Activated CD4-positive, alpha-beta memory T cell treated with anti-CD3 and anti-CD28 coated beads, Interleukin-2, amount 10 ng/mL, durations not matched to agents 7 days and 5 days (primary cell): ENCODE results near the gene MYCBPAP. TPM values are rescaled to one million over a fixed set of nuclear protein-coding genes. Genes with fewer than 3 reads are reported as not detected.
"Not testable (repeated sequence)": the region's sequence is repeated elsewhere in the genome, so short reads cannot be mapped to it uniquely, and the experiment has no call there.

ENCODE experiments used
- CTCF ChIA-PET: fragments of 350-600 bp; sonication (Branson Sonifier 250); formaldehyde crosslinking; loops from one replicate; lab custom pipeline; 2021; ENCODE audit warnings: antibody characterized with exemption, inconsistent platforms; lab: Charles Lee
- POLR2A ChIA-PET: fragments of 350-600 bp; sonication (Branson Sonifier 250); formaldehyde crosslinking; loops from one replicate; lab custom pipeline; 2021; ENCODE audit warnings: antibody characterized with exemption; lab: Charles Lee
- DNase-seq: peaks from one replicate; pipeline ENCODE4 v3.0.0-alpha.2; 2020
- H3K27ac Mint-ChIP-seq: one replicate; pipeline ENCODE4 v1.8.0; 2021; ENCODE audit warnings: mild to moderate bottlenecking, mixed read lengths
- H3K27me3 Mint-ChIP-seq: one replicate; pipeline ENCODE4 v1.8.0; 2021; ENCODE audit warnings: mixed read lengths
- H3K36me3 Mint-ChIP-seq: one replicate; pipeline ENCODE4 v1.8.0; 2021; ENCODE audit warnings: low read depth, mixed read lengths
- H3K4me1 Mint-ChIP-seq: one replicate; pipeline ENCODE4 v1.8.0; 2021; ENCODE audit warnings: mixed read lengths
- H3K4me3 Mint-ChIP-seq: one replicate; pipeline ENCODE4 v1.8.0; 2021; ENCODE audit warnings: mild to moderate bottlenecking, mixed read lengths
- H3K9me3 Mint-ChIP-seq: one replicate; pipeline ENCODE4 v1.8.0; 2021; ENCODE audit warnings: mixed read lengths
- total RNA-seq, 2 experiments: library from RNA; stranded (reverse); gene quantifications; one replicate each; pipeline ENCODE4 v1.2.3, GENCODE V29; 2021

MYCBPAP gene
- total RNA-seq, 2 experiments from 2014 or later, result 13.4 to 15.2 TPM

GRCh38 chr17:50475362-50475761 is 32.9 kb upstream of the MYCBPAP start:
- peaks cover 5% of the 10 kb centered on the region for H3K27me3 Mint-ChIP-seq
- H3K4me3 Mint-ChIP-seq, result no peak overlapping the region
- DNase-seq, result no peak
- no peak overlapping the region for H3K27ac Mint-ChIP-seq
- H3K4me1 Mint-ChIP-seq, result peaks cover 20% of the 10 kb centered on the region
- H3K36me3 Mint-ChIP-seq, result no peaks in the 10 kb centered on the region
- ChIA-PET CTCF (interaction anchor here (1.8 kb wide), 1 partner anchor 78 kb away, joined by 9 read pairs; the partner anchor contains the start of gene LRRC59), POLR2A (interaction anchor here (1.5 kb wide), 1 partner anchor 102 kb away, joined by 3 read pairs; the partner anchor contains the start of genes EME1 and MRPL27)
- H3K9me3 Mint-ChIP-seq, result no peaks in the 10 kb centered on the region

DNA sequence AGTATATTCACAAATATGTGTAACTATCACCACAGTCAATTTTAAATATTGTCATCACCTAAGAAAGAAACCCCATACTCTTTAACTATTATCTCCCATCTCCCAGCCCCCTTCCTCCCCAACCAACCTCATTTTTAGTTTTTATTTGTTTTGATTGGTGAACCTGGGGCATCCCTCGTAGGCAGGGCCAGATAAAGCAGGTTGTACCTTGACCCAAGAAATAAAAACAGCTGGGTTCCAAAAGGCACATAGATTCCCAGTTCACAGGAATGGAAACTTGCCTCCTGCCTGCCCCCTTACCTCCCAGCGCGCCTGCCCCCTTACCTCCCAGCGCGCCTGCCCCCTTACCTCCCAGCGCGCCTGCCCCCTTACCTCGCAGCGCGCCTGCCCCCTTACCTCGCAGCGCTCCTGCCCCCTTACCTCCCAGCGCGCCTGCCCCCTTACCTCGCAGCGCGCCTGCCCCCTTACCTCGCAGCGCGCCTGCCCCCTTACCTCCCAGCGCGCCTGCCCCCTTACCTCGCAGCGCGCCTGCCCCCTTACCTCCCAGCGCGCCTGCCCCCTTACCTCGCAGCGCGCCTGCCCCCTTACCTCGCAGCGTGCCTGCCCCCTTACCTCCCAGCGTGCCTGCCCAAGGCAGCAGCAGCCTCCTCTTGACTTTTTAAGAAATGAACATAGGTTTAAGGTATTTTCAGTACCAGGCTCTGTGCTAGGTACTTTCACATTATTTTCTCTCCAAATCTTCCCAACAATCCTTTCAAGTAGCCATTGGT is 32.3 kb upstream of the MYCBPAP start:
- not testable (repeated sequence) for H3K27me3 Mint-ChIP-seq, H3K4me3 Mint-ChIP-seq, H3K36me3 Mint-ChIP-seq, H3K27ac Mint-ChIP-seq, DNase-seq, H3K9me3 Mint-ChIP-seq
- POLR2A ChIA-PET, result interaction anchor here (1.0 to 1.5 kb wide), 2 partner anchors 78 to 103 kb away, joined by 3 read pairs; partner anchors contain the start of genes EME1, LRRC59 and MRPL27
- peaks cover 20% of the 10 kb centered on the region for H3K4me1 Mint-ChIP-seq
- CTCF ChIA-PET, result interaction anchor here (0.6 to 1.8 kb wide), 4 partner anchors 79 to 419 kb away, joined by 3 to 9 read pairs (median 3); partner anchors contain the start of gene LRRC59

- Mint-ChIP-seq H3K9me3 (no peaks in the 10 kb centered on the region), H3K4me3 (no peak overlapping the region), H3K27ac (no peak overlapping the region), H3K36me3 (no peaks in the 10 kb centered on the region), H3K27me3 (peaks cover 3% of the 10 kb centered on the region), H3K4me1 (peaks cover 20% of the 10 kb centered on the region)
- DNase-seq, result no peak
- ChIA-PET POLR2A (interaction anchor here (1.0 kb wide), 1 partner anchor 79 kb away, joined by 3 read pairs; the partner anchor contains the start of gene LRRC59), CTCF (interaction anchor here (0.6 to 1.2 kb wide), 3 partner anchors 79 to 418 kb away, joined by 3 read pairs; partner anchors contain the start of gene LRRC59)
Measured at GRCh38 chr17:50476545-50477315, 31.5 kb upstream of the MYCBPAP start.

DNA sequence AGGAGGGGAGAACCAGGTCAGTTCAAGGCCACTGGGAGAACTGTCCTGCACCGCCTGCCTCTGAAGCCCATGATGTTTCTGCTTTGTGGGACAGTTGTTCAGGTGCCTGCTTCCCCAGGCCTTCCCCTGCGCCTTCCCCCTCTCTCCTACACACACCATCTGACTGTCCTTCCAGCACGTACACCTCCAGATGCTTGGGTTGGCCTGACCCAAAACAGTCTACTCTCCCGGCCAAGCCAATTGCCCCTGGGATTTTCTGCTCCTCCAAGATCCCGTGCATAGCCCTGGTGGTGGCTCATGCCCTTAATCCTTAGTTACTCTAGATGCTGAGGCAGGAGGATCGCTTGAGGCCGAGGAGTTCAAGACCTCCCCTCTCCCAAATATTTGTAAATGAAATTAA is 30.3 kb upstream of the MYCBPAP start:
- Mint-ChIP-seq H3K4me3 (peak overlapping the region; percentile 82), H3K27me3 (peaks cover 3% of the 10 kb centered on the region), H3K36me3 (peaks cover 4% of the 10 kb centered on the region), H3K4me1 (peaks cover 25% of the 10 kb centered on the region), H3K27ac (peak overlapping the region; percentile 47), H3K9me3 (no peaks in the 10 kb centered on the region)
- ChIA-PET CTCF (interaction anchor here (0.7 to 2.1 kb wide), 8 partner anchors 24 to 116 kb away, joined by 3 to 24 read pairs (median 8); partner anchors contain the start of gene LRRC59), POLR2A (interaction anchor here (0.7 to 2.4 kb wide), 2 partner anchors 33 to 40 kb away, joined by 3 to 10 read pairs; no protein-coding TSS in a partner anchor)
- DNase-seq, result no peak

DNA sequence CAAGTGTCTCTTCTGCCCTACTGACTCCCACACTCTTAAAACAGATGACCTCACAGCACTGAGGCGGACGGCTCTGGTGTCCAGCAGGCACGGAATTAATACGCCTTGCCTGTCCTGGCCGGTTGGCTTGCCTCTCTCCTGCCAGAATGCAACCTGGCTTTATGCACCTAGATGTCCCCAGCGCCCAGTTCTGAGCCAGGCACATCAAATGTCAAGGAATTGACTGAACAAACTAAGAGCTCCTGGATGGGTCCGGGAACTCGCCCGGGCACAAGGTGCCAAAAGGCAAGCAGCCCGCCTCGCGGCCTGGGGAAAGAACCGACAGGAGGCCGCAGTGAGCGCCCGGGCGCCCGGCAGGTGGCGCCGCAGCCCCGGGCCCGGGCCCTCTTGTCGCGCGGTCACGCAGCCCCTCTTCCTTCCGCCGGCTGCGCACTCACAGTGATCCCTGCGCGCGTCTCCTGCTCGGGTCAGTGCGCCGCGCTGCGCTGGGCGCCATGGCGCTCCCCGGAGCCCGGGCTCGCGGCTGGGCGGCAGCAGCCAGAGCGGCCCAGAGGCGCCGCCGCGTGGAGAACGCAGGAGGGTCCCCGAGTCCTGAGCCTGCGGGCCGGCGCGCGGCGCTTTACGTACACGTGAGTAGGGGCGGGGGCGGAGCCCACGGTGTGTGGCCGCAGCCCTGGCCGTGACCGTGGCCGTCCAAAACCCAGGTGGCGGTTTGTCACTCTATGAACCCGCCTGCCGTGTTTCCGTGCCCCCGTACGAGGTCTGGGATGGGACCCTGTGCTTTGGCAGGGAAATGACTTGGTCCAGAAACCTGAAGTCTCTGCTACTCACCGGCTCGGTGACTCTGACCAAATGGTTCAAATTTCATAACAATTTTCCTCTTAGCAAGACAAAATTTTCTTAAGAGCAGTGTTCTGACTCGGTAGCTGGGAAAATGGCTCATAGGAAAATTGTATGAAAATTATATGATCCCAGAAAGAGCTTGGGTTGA is 29.6 kb upstream of the MYCBPAP start, which contains the start of gene RSAD1:
Gene RSAD1 (plus strand): TSS at position 470 of the 991 bp plus-strand sequence. CDS start 25 bp downstream, at position 495.
- Mint-ChIP-seq H3K4me1 (peaks cover 25% of the 10 kb centered on the region), H3K4me3 (peak within 1 kb of the TSS; percentile 82), H3K36me3 (peaks cover 4% of the 10 kb centered on the region), H3K27me3 (peaks cover 3% of the 10 kb centered on the region), H3K9me3 (no peaks in the 10 kb centered on the region), H3K27ac (peak within 1 kb of the TSS; percentile 68)
- DNase-seq, result peak; percentile 90
- ChIA-PET POLR2A (interaction anchor here (0.7 to 2.4 kb wide), 10 partner anchors 12 to 241 kb away, joined by 3 to 10 read pairs (median 4); partner anchors contain the start of genes ACSF2, LRRC59 and LUC7L3), CTCF (interaction anchor here (0.6 to 2.1 kb wide), 33 partner anchors 9 to 638 kb away, joined by 3 to 24 read pairs (median 4); partner anchors contain the start of genes CACNA1G and LRRC59)

GRCh38 chr17:50479522-50480141 is 28.6 kb upstream of the MYCBPAP start:
- H3K4me3 Mint-ChIP-seq, result peak overlapping the region; percentile 82
- H3K36me3 Mint-ChIP-seq, result peaks cover 4% of the 10 kb centered on the region
- H3K9me3 Mint-ChIP-seq, result no peaks in the 10 kb centered on the region
- CTCF ChIA-PET, result interaction anchor here (0.6 to 2.1 kb wide), 30 partner anchors 10 to 637 kb away, joined by 3 to 24 read pairs (median 4); partner anchors contain the start of genes CACNA1G and LRRC59
- POLR2A ChIA-PET, result interaction anchor here (0.8 to 2.4 kb wide), 9 partner anchors 13 to 240 kb away, joined by 3 to 10 read pairs (median 5); partner anchors contain the start of genes ACSF2, LRRC59 and LUC7L3
- DNase-seq, result peak; percentile 71
- H3K27me3 Mint-ChIP-seq, result peaks cover 3% of the 10 kb centered on the region
- peak overlapping the region; percentile 68 for H3K27ac Mint-ChIP-seq
- H3K4me1 Mint-ChIP-seq, result peaks cover 25% of the 10 kb centered on the region

DNA sequence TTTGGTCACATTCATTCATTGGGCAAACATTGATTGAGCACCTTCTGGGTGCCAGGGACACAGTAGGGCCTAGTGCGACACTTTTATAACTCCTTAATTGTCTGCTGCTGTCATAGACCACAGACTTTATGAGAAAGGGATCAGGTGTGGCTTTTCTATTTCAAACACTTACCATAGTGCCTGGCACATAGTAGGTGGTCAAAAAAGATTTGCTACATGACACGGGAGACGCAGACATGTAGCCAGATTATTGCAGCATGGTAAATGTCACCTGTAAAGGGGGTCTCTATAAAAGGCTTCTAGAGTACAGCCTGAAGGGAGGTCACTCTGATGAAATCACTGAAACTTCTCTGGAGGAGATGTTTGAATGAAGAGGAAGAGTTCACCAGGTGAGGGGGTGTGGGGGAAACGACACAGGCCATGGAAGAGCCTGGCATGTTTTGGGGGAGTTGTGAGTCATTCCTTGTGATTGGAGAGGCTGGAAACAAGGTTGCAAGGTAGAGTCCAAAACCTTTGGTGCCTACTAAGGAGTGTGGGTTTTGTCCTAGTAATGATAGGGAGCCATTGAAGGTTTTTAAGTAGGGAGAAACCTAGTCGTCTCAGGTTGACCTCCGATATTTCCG is 28.0 kb upstream of the MYCBPAP start:
- Mint-ChIP-seq H3K36me3 (peaks cover 4% of the 10 kb centered on the region), H3K4me1 (peaks cover 25% of the 10 kb centered on the region), H3K27ac (no peak overlapping the region), H3K9me3 (no peaks in the 10 kb centered on the region), H3K27me3 (peaks cover 3% of the 10 kb centered on the region), H3K4me3 (peak overlapping the region; percentile 82)
- ChIA-PET CTCF (interaction anchor here (1.0 to 2.1 kb wide), 12 partner anchors 9 to 119 kb away, joined by 3 to 24 read pairs (median 5); partner anchors contain the start of genes CACNA1G and LRRC59), POLR2A (interaction anchor here (1.0 to 2.4 kb wide), 5 partner anchors 29 to 108 kb away, joined by 3 to 10 read pairs (median 6); partner anchors contain the start of gene LRRC59)
- no peak for DNase-seq

- ChIA-PET POLR2A (no interaction called here), CTCF (interaction anchor here (1.0 to 3.2 kb wide), 3 partner anchors 20 to 61 kb away, joined by 7 to 17 read pairs (median 9); no protein-coding TSS in a partner anchor)
- no peak for DNase-seq
- peaks cover 25% of the 10 kb centered on the region for H3K4me1 Mint-ChIP-seq
- H3K4me3 Mint-ChIP-seq, result no peak overlapping the region
- no peaks in the 10 kb centered on the region for H3K9me3 Mint-ChIP-seq
- H3K27me3 Mint-ChIP-seq, result peaks cover 3% of the 10 kb centered on the region
- H3K36me3 Mint-ChIP-seq, result peaks cover 5% of the 10 kb centered on the region
- H3K27ac Mint-ChIP-seq, result no peak overlapping the region
Measured at GRCh38 chr17:50480854-50481490, 27.3 kb upstream of the MYCBPAP start.

GRCh38 chr17:50481648-50482047 is 26.6 kb upstream of the MYCBPAP start:
- H3K4me1 Mint-ChIP-seq, result peaks cover 25% of the 10 kb centered on the region
- H3K27me3 Mint-ChIP-seq, result no peaks in the 10 kb centered on the region
- peaks cover 5% of the 10 kb centered on the region for H3K36me3 Mint-ChIP-seq
- H3K9me3 Mint-ChIP-seq, result no peaks in the 10 kb centered on the region
- CTCF ChIA-PET, result interaction anchor here (0.7 to 3.4 kb wide), 10 partner anchors 20 to 145 kb away, joined by 3 to 29 read pairs (median 4); partner anchors contain the start of gene LRRC59
- no peak overlapping the region for H3K27ac Mint-ChIP-seq
- POLR2A ChIA-PET, result interaction anchor here (0.8 kb wide), 1 partner anchor 60 kb away, joined by 4 read pairs; no protein-coding TSS in a partner anchor
- H3K4me3 Mint-ChIP-seq, result no peak overlapping the region
- no peak for DNase-seq

- no peaks in the 10 kb centered on the region for H3K9me3 Mint-ChIP-seq
- peaks cover 25% of the 10 kb centered on the region for H3K4me1 Mint-ChIP-seq
- no peak for DNase-seq
- peaks cover 5% of the 10 kb centered on the region for H3K36me3 Mint-ChIP-seq
- H3K27me3 Mint-ChIP-seq, result no peaks in the 10 kb centered on the region
- no peak overlapping the region for H3K27ac Mint-ChIP-seq
- ChIA-PET POLR2A (interaction anchor here (0.8 kb wide), 1 partner anchor 60 kb away, joined by 4 read pairs; no protein-coding TSS in a partner anchor), CTCF (interaction anchor here (0.7 to 3.4 kb wide), 10 partner anchors 19 to 144 kb away, joined by 3 to 29 read pairs (median 4); partner anchors contain the start of gene LRRC59)
- no peak overlapping the region for H3K4me3 Mint-ChIP-seq
Measured at GRCh38 chr17:50482110-50482509, 26.1 kb upstream of the MYCBPAP start.
